H1 (cell line): ENCODE results near the gene FASTK. TPM values are rescaled to one million over a fixed set of nuclear protein-coding genes. Genes with fewer than 3 reads are reported as not detected.

Source experiments
- CTCF ChIA-PET: fragments of 300-600 bp; sonication (Branson Sonifier 250); formaldehyde crosslinking; loops from one replicate; lab custom pipeline; 2021; ENCODE audit not compliant: partially characterized antibody; lab: Charles Lee
- POLR2A ChIA-PET: fragments of 300-600 bp; sonication (Branson Sonifier 250); formaldehyde crosslinking; loops from one replicate; lab custom pipeline; 2021; ENCODE audit warnings: inconsistent platforms; ENCODE audit not compliant: partially characterized antibody; lab: Charles Lee
- DNase-seq, 2 experiments: peaks; one replicate each; pipeline versions ENCODE4 v3.0.0 to v3.0.0-alpha.2; 2010 to 2022; ENCODE audit warnings: low spot score in 2 of 2, low read depth in 1 of 2, mixed read lengths in 1 of 2
- FAIRE-seq: peaks from 2 replicates; lab custom pipeline; 2011; peaks lifted over from hg19 to GRCh38; lab: Jason Lieb, UNC
- H2AFZ ChIP-seq: 2 replicates; pipeline ENCODE4 v1.8.1; 2012; ENCODE audit warnings: low read length, inconsistent platforms
- H2AK5ac ChIP-seq: 2 replicates; pipeline ENCODE4 v1.6.1; 2013; ENCODE audit warnings: low read depth, low read length
- H2BK120ac ChIP-seq: replicated peaks from 2 replicates; pipeline ENCODE3; 2013; ENCODE audit warnings: low read depth, low read length, inconsistent platforms
- H2BK12ac ChIP-seq: 2 replicates; pipeline ENCODE4 v1.6.1; 2013; ENCODE audit warnings: low read depth, low read length
- H2BK15ac ChIP-seq: 2 replicates; pipeline ENCODE4 v1.6.1; 2013; ENCODE audit warnings: low read length
- H2BK20ac ChIP-seq: 2 replicates; pipeline ENCODE4 v1.6.1; 2013; ENCODE audit warnings: low read length
- H2BK5ac ChIP-seq: 2 replicates; pipeline ENCODE4 v1.6.1; 2013; ENCODE audit warnings: low read depth, low read length
- H3K14ac ChIP-seq: 2 replicates; pipeline ENCODE4 v1.6.1; 2013; ENCODE audit warnings: inconsistent platforms; ENCODE audit not compliant: insufficient read length
- H3K18ac ChIP-seq: 2 replicates; pipeline ENCODE4 v1.6.1; 2013; ENCODE audit warnings: low read length; ENCODE audit errors: extremely low read depth
- H3K23ac ChIP-seq: 2 replicates; pipeline ENCODE4 v1.6.1; 2013; ENCODE audit warnings: inconsistent platforms; ENCODE audit not compliant: insufficient read length
- H3K23me2 ChIP-seq: 2 replicates; pipeline ENCODE4 v1.6.1; 2013; ENCODE audit warnings: low read depth, low read length
- H3K27ac ChIP-seq: 2 replicates; pipeline ENCODE4 v1.6.1; 2011; ENCODE audit warnings: low read depth, low read length, inconsistent platforms
- H3K27me3 ChIP-seq, 4 experiments: replicated peaks in 1 of 4; 1 replicate in 1 of 4; 2 replicates in 3 of 4; pipeline versions ENCODE4 v1.6.1 to v1.8.1; 2011 to 2013; ENCODE audit warnings: low read length in 3 of 4, mild to moderate bottlenecking in 3 of 4, inconsistent platforms in 2 of 4, mixed read lengths in 2 of 4, moderate library complexity in 1 of 4; ENCODE audit not compliant: control insufficient read depth in 3 of 4, insufficient read depth in 3 of 4; ENCODE audit errors: extremely low read depth in 1 of 4
- H3K36me3 ChIP-seq, 4 experiments: 2 replicates each; pipeline versions ENCODE4 v1.6.1 to v1.8.1; 2011 to 2013; ENCODE audit warnings: mild to moderate bottlenecking in 4 of 4, low read length in 3 of 4, moderate library complexity in 2 of 4, control low read depth in 1 of 4, inconsistent platforms in 1 of 4; ENCODE audit not compliant: insufficient read depth in 4 of 4, control insufficient read depth in 2 of 4
- H3K4ac ChIP-seq: replicated peaks from 2 replicates; pipeline ENCODE3; 2013; ENCODE audit warnings: low read length, low read depth, mixed read lengths, inconsistent platforms; ENCODE audit not compliant: insufficient read length
- H3K4me1 ChIP-seq, 4 experiments: replicated peaks in 1 of 4; 1 replicate in 1 of 4; 2 replicates in 3 of 4; pipeline versions ENCODE4 v1.6.1 to v1.8.1; 2011 to 2013; ENCODE audit warnings: low read length in 3 of 4, inconsistent platforms in 2 of 4, mixed read lengths in 1 of 4; ENCODE audit not compliant: insufficient read depth in 4 of 4, control insufficient read depth in 3 of 4
- H3K4me2 ChIP-seq, 2 experiments: 2 replicates each; pipeline versions ENCODE4 v1.6.1 to v1.8.1; 2011 to 2013; ENCODE audit warnings: low read depth in 2 of 2, low read length in 2 of 2, control low read depth in 1 of 2, inconsistent platforms in 1 of 2, mild to moderate bottlenecking in 1 of 2; ENCODE audit not compliant: insufficient read depth in 1 of 2
- H3K4me3 ChIP-seq, 4 experiments: fragments of 200-600, 300-600 bp in 1 of 4; sonication (generic), shearing (Covaris generic), sonication (Bioruptor Twin) in 1 of 4; 2 replicates each; pipeline versions ENCODE4 v1.5.1 to v1.8.1; 2011 to 2016; ENCODE audit warnings: low read length in 4 of 4, low read depth in 3 of 4, control low read depth in 2 of 4, inconsistent platforms in 2 of 4, mild to moderate bottlenecking in 2 of 4, mixed read lengths in 1 of 4, moderate library complexity in 1 of 4; ENCODE audit not compliant: insufficient read depth in 2 of 4; ENCODE audit errors: extremely low read depth in 1 of 4
- H3K56ac ChIP-seq: replicated peaks from 2 replicates; pipeline ENCODE3; 2013; ENCODE audit warnings: low read depth, mild to moderate bottlenecking, mixed read lengths, low read length, inconsistent platforms; ENCODE audit not compliant: insufficient read length
- H3K79me1 ChIP-seq: 2 replicates; pipeline ENCODE4 v1.6.1; 2013; ENCODE audit warnings: low read depth, low read length, control low read depth
- H3K79me2 ChIP-seq, 2 experiments: 2 replicates each; pipeline versions ENCODE4 v1.6.1 to v1.8.1; 2012 to 2013; ENCODE audit warnings: low read length in 2 of 2, mild to moderate bottlenecking in 2 of 2, inconsistent platforms in 1 of 2; ENCODE audit not compliant: insufficient read depth in 2 of 2, control insufficient read depth in 1 of 2
- H3K9ac ChIP-seq, 4 experiments: replicated peaks in 1 of 4; 1 replicate in 1 of 4; 2 replicates in 3 of 4; pipeline versions ENCODE4 v1.6.1 to v1.8.1; 2011 to 2013; ENCODE audit warnings: low read depth in 3 of 4, low read length in 3 of 4, control low read depth in 2 of 4, mild to moderate bottlenecking in 2 of 4, moderate library complexity in 2 of 4, inconsistent platforms in 1 of 4; ENCODE audit errors: extremely low read depth in 1 of 4
- H3K9me3 ChIP-seq, 2 experiments: 2 replicates each; pipeline versions ENCODE4 v1.6.1 to v1.8.1; 2012 to 2013; ENCODE audit warnings: mild to moderate bottlenecking in 2 of 2, moderate library complexity in 2 of 2, control low read depth in 1 of 2, inconsistent platforms in 1 of 2, low read depth in 1 of 2, low read length in 1 of 2, mixed read lengths in 1 of 2; ENCODE audit not compliant: insufficient read depth in 2 of 2
- H4K20me1 ChIP-seq, 2 experiments: replicated peaks in 1 of 2; 2 replicates each; pipeline versions ENCODE3 to v1.8.1; 2011 to 2013; ENCODE audit warnings: inconsistent platforms in 2 of 2, low read length in 2 of 2, mild to moderate bottlenecking in 1 of 2; ENCODE audit not compliant: insufficient read depth in 2 of 2, control insufficient read depth in 1 of 2
- H4K5ac ChIP-seq: 2 replicates; pipeline ENCODE4 v1.6.1; 2013; ENCODE audit warnings: low read length, low read depth, mixed read lengths, inconsistent platforms; ENCODE audit not compliant: insufficient read length
- H4K8ac ChIP-seq: 2 replicates; pipeline ENCODE4 v1.8.0; 2013; ENCODE audit warnings: mild to moderate bottlenecking, moderate library complexity, low read length, inconsistent platforms; ENCODE audit not compliant: insufficient read depth; ENCODE audit errors: extremely low read depth
- H4K91ac ChIP-seq: replicated peaks from 2 replicates; pipeline ENCODE3; 2013; ENCODE audit warnings: low read length, mixed read lengths, inconsistent platforms; ENCODE audit not compliant: insufficient read length
- FOSL1 ChIP-seq: IDR thresholded peaks from 2 replicates; pipeline ENCODE4 v1.6.1; 2011; ENCODE audit warnings: mild to moderate bottlenecking, low read depth, low read length, moderate library complexity; ENCODE audit not compliant: insufficient read depth
- NRF1 ChIP-seq: IDR thresholded peaks from 2 replicates; pipeline ENCODE4 v1.6.1; 2011; ENCODE audit warnings: mild to moderate bottlenecking, low read depth, low read length, improper control_type of control experiment
- RFX5 ChIP-seq: IDR thresholded peaks from 2 replicates; pipeline ENCODE4 v1.6.1; 2011; ENCODE audit warnings: low read depth, low read length, improper control_type of control experiment, borderline replicate concordance
- SAP30 ChIP-seq: fragments of 300-600 bp; sonication (generic); IDR thresholded peaks from 2 replicates; pipeline ENCODE4 v1.7.1; 2012; ENCODE audit warnings: low read length, moderate library complexity, mild to moderate bottlenecking, inconsistent platforms; ENCODE audit not compliant: insufficient read depth, insufficient replicate concordance
- SIX5 ChIP-seq: IDR thresholded peaks from 2 replicates; pipeline ENCODE4 v1.6.1; 2011; ENCODE audit warnings: mild to moderate bottlenecking, low read depth, low read length
- SP4 ChIP-seq: IDR thresholded peaks from 2 replicates; pipeline ENCODE4 v1.6.1; 2012; ENCODE audit warnings: low read length, inconsistent platforms
- SUZ12 ChIP-seq: fragments of 200-600 bp; sonication (generic); IDR thresholded peaks from 2 replicates; pipeline ENCODE4 v1.6.1; 2012; ENCODE audit warnings: mild to moderate bottlenecking, inconsistent platforms, low read length, moderate library complexity, mixed read lengths
- WGBS, 2 experiments: shearing (Covaris generic) in 1 of 2; methylation state at CpG; one replicate each; pipeline versions ENCODE4 v1.1.6 to v1.1.7; 2013 to 2015; ENCODE audit warnings: low lambda C conversion rate in 2 of 2, mixed read lengths in 2 of 2, inconsistent platforms in 1 of 2, low coverage in 1 of 2, missing lambda C conversion rate in 1 of 2; ENCODE audit not compliant: insufficient replicate concordance in 2 of 2, insufficient coverage in 1 of 2, insufficient read length in 1 of 2; ENCODE audit errors: extremely low coverage in 1 of 2, missing lambda C conversion rate in 1 of 2; 5-methylcytosine and 5-hydroxymethylcytosine counted together
- polyA plus RNA-seq, 7 experiments: library from polyadenylated mRNA; depleted of rRNA in 3 of 7; stranded (reverse) in 5 of 7; unstranded in 2 of 7; fragments of >200 nt in 5 of 7; fragments of 200-250 nt in 2 of 7; gene quantifications; 1 replicate in 5 of 7; 2 replicates in 1 of 7; 4 replicates in 1 of 7; pipeline versions ENCODE4 v1.2.1 to v1.2.3, GENCODE V29; 2011 to 2013; ENCODE audit warnings: missing spikeins in 2 of 7, mixed read lengths in 2 of 7
- total RNA-seq: library from RNA; stranded (reverse); fragmentation: NEBNext Ultra II Directional; extraction: Animal tissue kit (Norgen Biotek cat#: 25700); gene quantifications from 2 replicates; pipeline ENCODE4 v1.2.1, GENCODE V29; 2021
- TF ChIP-seq, protein P1 (sequence below), 3 experiments: IDR thresholded peaks; 1 replicate in 2 of 3; 2 replicates in 1 of 3; pipeline versions ENCODE4 v1.5.1 to v1.6.1; 2011; ENCODE audit warnings: low read length in 3 of 3, mild to moderate bottlenecking in 3 of 3, inconsistent platforms in 2 of 3, low read depth in 1 of 3, moderate library complexity in 1 of 3; ENCODE audit not compliant: insufficient read depth in 1 of 3; ENCODE audit errors: control extremely low read depth in 1 of 3
- TF ChIP-seq, protein P2 (sequence below): IDR thresholded peaks from 2 replicates; pipeline ENCODE4 v1.6.1; 2012; ENCODE audit warnings: inconsistent platforms

Gene FASTK
- total and polyA plus RNA-seq, 2 of the 8 experiments (the other 6 are each of a cell fraction or from before 2014, with no cell fraction given), result 39.4 to 84.0 TPM

DNA sequence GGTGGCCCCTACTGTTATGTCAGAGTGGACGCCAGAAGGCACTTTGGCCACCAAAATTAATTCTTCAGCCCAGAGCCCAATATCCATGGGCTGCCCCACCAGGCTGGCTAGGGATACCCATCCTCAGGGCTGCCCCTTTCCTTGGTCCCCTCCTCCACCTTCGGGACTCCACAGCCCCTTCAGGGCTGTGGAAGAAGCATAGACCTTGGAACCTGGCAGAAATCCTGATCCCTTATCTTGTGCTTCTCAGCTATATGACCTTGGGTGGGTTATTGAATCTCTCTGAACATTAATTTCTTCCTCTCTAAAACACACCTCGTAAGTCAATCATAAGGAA, 3.2 kb upstream of the FASTK start:
- Histone ChIP-seq H3K4me2 (peak overlapping the region; percentile 90 to 95), H3K4ac (peak overlapping the region; percentile 53), H4K20me1 (peaks cover 17 to 20% of the 10 kb centered on the region in 2 experiments), H3K56ac (no peak overlapping the region), H3K4me1 (peaks cover 3 to 55% (median 30%) of the 10 kb centered on the region in 4 experiments), H3K18ac (no peak overlapping the region), H3K23me2 (peaks cover 38% of the 10 kb centered on the region), H2BK12ac (peak overlapping the region; percentile 80; the same call in 1 of the 2 replicates), H3K79me1 (peaks cover 12% of the 10 kb centered on the region), H3K79me2 (peaks cover 0 to 21% of the 10 kb centered on the region in 2 experiments; a peak in 1 of 4 replicates), H3K9ac (no peak overlapping the region), H3K9me3 (no peaks in the 10 kb centered on the region), H4K8ac (no peak overlapping the region; the same call in 1 of the 2 replicates), H3K4me3 (peak overlapping the region; percentile 48 to 85 (median 68)), H3K23ac (no peak overlapping the region), H2BK120ac (no peak overlapping the region), H3K36me3 (no peaks in the 10 kb centered on the region), H3K27ac (no peak overlapping the region), H4K91ac (no peak overlapping the region), H2BK20ac (no peak overlapping the region), H2AFZ (no peak overlapping the region; the same call in 1 of the 2 replicates), H4K5ac (no peak overlapping the region), H3K27me3 (peaks cover 0 to 25% (median 14%) of the 10 kb centered on the region in 4 experiments; a peak in 6 of 7 replicates), H2BK15ac (no peak overlapping the region; the same call in 1 of the 2 replicates), H3K14ac (no peak overlapping the region), H2BK5ac (no peak overlapping the region), H2AK5ac (no peak overlapping the region)
- FAIRE-seq (no peak), DNase-seq (no peak)
- WGBS, 2 experiments, result 43% methylated on average over 3 of the region's 3 CpGs; no CpG with 5 or more reads in 1 of the 2 experiments
- POLR2A ChIA-PET, result interaction anchor here (1.7 to 2.7 kb wide), 3 partner anchors 20 to 27 kb away, joined by 3 to 13 read pairs (median 5); no protein-coding TSS in a partner anchor
- CTCF ChIA-PET, result interaction anchor here (1.3 to 15.1 kb wide), 3 partner anchors 18 to 65 kb away, joined by 3 to 448 read pairs (median 17); no protein-coding TSS in a partner anchor
- TF ChIP-seq SP4 (no peak), FOSL1 (no peak), SAP30 (no peak), SUZ12 (no peak), RFX5 (no peak), SIX5 (no peak), NRF1 (no peak)
- TF ChIP-seq, protein P1, sequence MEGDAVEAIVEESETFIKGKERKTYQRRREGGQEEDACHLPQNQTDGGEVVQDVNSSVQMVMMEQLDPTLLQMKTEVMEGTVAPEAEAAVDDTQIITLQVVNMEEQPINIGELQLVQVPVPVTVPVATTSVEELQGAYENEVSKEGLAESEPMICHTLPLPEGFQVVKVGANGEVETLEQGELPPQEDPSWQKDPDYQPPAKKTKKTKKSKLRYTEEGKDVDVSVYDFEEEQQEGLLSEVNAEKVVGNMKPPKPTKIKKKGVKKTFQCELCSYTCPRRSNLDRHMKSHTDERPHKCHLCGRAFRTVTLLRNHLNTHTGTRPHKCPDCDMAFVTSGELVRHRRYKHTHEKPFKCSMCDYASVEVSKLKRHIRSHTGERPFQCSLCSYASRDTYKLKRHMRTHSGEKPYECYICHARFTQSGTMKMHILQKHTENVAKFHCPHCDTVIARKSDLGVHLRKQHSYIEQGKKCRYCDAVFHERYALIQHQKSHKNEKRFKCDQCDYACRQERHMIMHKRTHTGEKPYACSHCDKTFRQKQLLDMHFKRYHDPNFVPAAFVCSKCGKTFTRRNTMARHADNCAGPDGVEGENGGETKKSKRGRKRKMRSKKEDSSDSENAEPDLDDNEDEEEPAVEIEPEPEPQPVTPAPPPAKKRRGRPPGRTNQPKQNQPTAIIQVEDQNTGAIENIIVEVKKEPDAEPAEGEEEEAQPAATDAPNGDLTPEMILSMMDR (IDR thresholded peaks at IDR 0.05; ENCODE audit: control extremely low read depth in 1 of 3, insufficient read depth in 1 of 3, low read depth in 1 of 3, low read length in 3 of 3), result no peak
- TF ChIP-seq, protein P2, sequence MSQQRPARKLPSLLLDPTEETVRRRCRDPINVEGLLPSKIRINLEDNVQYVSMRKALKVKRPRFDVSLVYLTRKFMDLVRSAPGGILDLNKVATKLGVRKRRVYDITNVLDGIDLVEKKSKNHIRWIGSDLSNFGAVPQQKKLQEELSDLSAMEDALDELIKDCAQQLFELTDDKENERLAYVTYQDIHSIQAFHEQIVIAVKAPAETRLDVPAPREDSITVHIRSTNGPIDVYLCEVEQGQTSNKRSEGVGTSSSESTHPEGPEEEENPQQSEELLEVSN, result no peak
